Measurements from ENCODE around the gene PRKN. TPM values are rescaled to one million over a fixed set of nuclear protein-coding genes. Genes with fewer than 3 reads are reported as not detected.

The PRKN gene
- total RNA-seq, 4 donors from 2014 or later: 6.3 to 11.9 (median 9.5) TPM

- H3K4me3 ChIP-seq (ENCODE audit: low read depth, poor library complexity, severe bottlenecking): no peak overlapping the region
- DNase-seq (ENCODE audit: low spot score in 2 of 2): no peak
- TF ChIP-seq POLR2A (IDR thresholded peaks at IDR 0.05): no peak
- TF ChIP-seq, protein P1, sequence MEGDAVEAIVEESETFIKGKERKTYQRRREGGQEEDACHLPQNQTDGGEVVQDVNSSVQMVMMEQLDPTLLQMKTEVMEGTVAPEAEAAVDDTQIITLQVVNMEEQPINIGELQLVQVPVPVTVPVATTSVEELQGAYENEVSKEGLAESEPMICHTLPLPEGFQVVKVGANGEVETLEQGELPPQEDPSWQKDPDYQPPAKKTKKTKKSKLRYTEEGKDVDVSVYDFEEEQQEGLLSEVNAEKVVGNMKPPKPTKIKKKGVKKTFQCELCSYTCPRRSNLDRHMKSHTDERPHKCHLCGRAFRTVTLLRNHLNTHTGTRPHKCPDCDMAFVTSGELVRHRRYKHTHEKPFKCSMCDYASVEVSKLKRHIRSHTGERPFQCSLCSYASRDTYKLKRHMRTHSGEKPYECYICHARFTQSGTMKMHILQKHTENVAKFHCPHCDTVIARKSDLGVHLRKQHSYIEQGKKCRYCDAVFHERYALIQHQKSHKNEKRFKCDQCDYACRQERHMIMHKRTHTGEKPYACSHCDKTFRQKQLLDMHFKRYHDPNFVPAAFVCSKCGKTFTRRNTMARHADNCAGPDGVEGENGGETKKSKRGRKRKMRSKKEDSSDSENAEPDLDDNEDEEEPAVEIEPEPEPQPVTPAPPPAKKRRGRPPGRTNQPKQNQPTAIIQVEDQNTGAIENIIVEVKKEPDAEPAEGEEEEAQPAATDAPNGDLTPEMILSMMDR (IDR thresholded peaks at IDR 0.05): no peak
- intact Hi-C loops (cut with DNase I; ENCODE audit: low total_unique reads): no loop called here
- WGBS, 2 donors: 87 to 94% methylated on average over 3 of the region's 3 CpGs
Measured at GRCh38 chr6:162651505-162651904, 76.1 kb downstream of the PRKN start.

DNA sequence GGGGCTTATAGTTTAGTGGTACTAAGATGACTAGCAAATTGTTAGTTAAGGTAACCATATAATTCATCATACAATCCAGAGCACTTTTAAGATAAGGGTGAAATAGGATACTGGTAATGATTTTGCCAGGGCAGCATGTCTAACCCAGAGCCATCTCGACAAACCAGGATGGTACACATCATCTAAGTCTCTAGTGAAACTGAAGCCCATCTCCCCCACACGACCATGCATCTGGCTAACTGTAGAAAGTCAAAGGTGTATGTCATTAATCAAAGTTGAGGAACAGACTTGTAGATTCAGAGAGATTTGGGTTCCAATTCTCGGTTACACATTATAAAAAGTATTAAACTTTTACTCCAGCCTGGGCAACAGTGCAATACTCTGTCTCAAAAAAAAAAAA is 78.3 kb downstream of the PRKN start:
- 91 to 95% methylated on average over 3 of the region's 3 CpGs for WGBS, 2 donors
- intact Hi-C loops (cut with DNase I; ENCODE audit: low total_unique reads): no loop called here
- TF ChIP-seq, protein P1 (IDR thresholded peaks at IDR 0.05): no peak
- no peak for TF ChIP-seq POLR2A (IDR thresholded peaks at IDR 0.05)
- no peak for DNase-seq (ENCODE audit: low spot score in 2 of 2)
- H3K4me3 ChIP-seq (ENCODE audit: low read depth, poor library complexity, severe bottlenecking): no peak overlapping the region

DNA sequence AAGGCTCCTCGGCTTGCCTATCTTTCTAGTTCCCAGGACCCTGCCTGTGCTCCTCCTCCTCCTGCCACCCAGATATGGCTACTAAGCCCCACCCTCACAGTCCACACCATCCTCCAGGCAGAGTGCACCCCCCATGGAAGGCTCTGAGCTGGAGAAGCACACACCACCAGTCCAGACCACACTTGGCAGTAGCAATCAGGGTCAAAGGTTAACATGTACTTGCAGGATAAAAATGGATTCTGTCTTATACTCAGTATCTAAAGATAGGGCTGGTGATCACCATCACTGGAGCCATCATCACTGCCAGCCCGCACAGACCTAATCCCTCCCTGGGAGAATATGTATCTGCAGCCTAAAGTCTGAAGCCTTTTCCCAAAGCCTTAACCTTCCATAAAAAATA is 83.4 kb downstream of the PRKN start:
- DNase-seq (ENCODE audit: low spot score in 2 of 2): no peak
- no peak for TF ChIP-seq POLR2A (IDR thresholded peaks at IDR 0.05)
- TF ChIP-seq, protein P1 (IDR thresholded peaks at IDR 0.05): no peak
- H3K4me3 ChIP-seq (ENCODE audit: low read depth, poor library complexity, severe bottlenecking): no peak overlapping the region
- intact Hi-C loops (cut with DNase I; ENCODE audit: low total_unique reads): no loop called here
- WGBS, 2 donors: 91 to 100% methylated on average over 2 of the region's 2 CpGs

DNA sequence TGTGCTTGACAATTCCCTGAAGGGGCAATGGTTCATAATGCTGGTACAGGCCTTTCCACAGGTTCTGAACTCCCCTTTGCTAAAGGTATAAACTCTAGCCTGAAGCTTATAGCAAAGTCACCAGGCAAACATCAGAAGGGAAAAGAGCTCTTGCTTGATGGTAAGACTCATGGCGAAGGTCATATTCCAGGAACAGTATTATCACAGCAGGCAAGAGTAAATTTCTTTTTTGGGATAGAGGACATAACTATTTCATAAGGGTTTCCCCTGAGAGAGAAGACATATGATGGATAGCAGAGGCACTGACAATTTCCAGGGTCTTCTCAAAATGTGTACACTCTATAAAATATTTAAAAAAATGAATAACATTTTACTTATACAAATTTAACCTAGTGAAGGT is 86.8 kb downstream of the PRKN start:
- H3K4me3 ChIP-seq (ENCODE audit: low read depth, poor library complexity, severe bottlenecking): no peak overlapping the region
- intact Hi-C loops (cut with DNase I; ENCODE audit: low total_unique reads): no loop called here
- WGBS, 2 donors: 100% methylated on average over 1 of the region's 1 CpG
- no peak for TF ChIP-seq POLR2A (IDR thresholded peaks at IDR 0.05)
- TF ChIP-seq, protein P1 (IDR thresholded peaks at IDR 0.05): no peak
- DNase-seq (ENCODE audit: low spot score in 2 of 2): no peak

GRCh38 chr6:162639951-162640350 is 87.6 kb downstream of the PRKN start:
- no peak for DNase-seq (ENCODE audit: low spot score in 2 of 2)
- intact Hi-C loops (cut with DNase I; ENCODE audit: low total_unique reads): no loop called here
- no peak overlapping the region for H3K4me3 ChIP-seq (ENCODE audit: low read depth, poor library complexity, severe bottlenecking)
- no peak for TF ChIP-seq POLR2A (IDR thresholded peaks at IDR 0.05)
- TF ChIP-seq, protein P1 (IDR thresholded peaks at IDR 0.05): no peak
- WGBS, 2 donors: 58 to 59% methylated on average over 2 of the region's 2 CpGs

GRCh38 chr6:162638931-162639574 is 88.5 kb downstream of the PRKN start:
- TF ChIP-seq, protein P1 (IDR thresholded peaks at IDR 0.05): no peak
- no peak for TF ChIP-seq POLR2A (IDR thresholded peaks at IDR 0.05)
- no peak for DNase-seq (ENCODE audit: low spot score in 2 of 2)
- H3K4me3 ChIP-seq (ENCODE audit: low read depth, poor library complexity, severe bottlenecking): no peak overlapping the region
- intact Hi-C loops (cut with DNase I; ENCODE audit: low total_unique reads): no loop called here
- WGBS, 2 donors: 67 to 69% methylated on average over 7 of the region's 7 CpGs
